SU-DHL-6 (cell line): Measurements from ENCODE around the gene KLHL24.

Experiments used
- CTCF ChIP-seq: fragments of 200-600 bp; sonication (generic); IDR thresholded peaks from one replicate; pipeline ENCODE4 v1.5.1; 2017; ENCODE audit warnings: antibody characterized with exemption, mild to moderate bottlenecking, low read length, moderate library complexity; ENCODE audit not compliant: insufficient read depth, poor library complexity, severe bottlenecking
- EZH2phosphoT487 ChIP-seq: fragments of 200-600 bp; sonication (generic), shearing (Covaris generic); conservative IDR thresholded peaks from 2 replicates; pipeline ENCODE4 v1.6.1; 2018; ENCODE audit warnings: mild to moderate bottlenecking, antibody characterized with exemption, low read length, moderate library complexity, mixed read lengths

GRCh38 chr3:183714622-183715021 is 79.2 kb downstream of the KLHL24 start:
- TF ChIP-seq CTCF: no peak
- no peak for TF ChIP-seq EZH2phosphoT487
